ENCODE results near the gene SNX20.
A peak's percentile ranks its signal among the peaks of the same experiment; 100 is the strongest.

The SNX20 gene

DNA sequence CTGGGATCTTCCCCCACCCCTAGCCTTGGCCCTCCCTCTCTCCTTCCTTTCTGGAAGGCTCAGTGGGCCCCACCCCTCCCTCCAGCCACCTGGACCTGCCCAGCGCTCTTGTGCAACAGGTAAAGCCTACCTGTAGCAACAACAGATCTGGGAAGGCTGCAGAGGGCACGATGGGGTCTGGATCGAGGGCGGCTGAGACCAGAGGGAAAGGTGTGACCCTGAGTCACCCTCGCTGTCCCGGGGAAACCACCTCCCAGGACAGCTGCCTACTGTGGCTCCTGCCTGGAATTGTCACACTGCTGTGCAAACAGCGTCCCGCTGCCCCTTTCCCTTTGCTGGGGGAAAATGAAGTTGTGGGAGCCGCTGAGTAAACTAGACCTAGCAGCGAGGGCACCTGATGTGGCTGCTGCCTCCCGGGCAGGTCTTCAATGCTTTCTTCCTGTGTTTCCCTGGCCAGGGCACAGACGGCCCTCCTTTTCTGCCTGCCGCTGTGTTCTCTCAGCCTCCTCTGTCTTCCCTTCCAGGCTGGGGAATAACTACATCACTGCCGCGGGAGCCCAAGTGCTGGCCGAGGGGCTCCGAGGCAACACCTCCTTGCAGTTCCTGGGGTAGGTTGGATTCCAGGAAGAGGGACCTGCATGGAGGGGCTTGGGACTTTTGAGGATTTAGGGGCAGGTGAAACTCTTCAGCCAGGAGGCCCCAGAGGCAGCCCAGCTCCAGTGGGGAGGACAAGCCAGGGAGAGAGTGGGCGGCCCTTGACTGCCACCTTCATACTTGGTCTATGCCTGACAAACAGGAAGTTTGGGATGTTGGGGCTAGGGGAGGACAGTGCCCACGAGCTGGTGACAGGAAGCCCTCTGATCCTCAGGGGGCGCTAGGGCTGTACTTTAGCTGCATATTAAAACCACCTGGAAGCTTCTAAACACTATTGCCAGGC is 38.6 kb upstream of the SNX20 start:
- H3K9ac ChIP-seq (ENCODE audit: low read length) = no peak overlapping the region
- H2BK5ac ChIP-seq (ENCODE audit: low read length) = no peak overlapping the region
- H3K4me3 ChIP-seq (ENCODE audit: low read length) = no peak overlapping the region
- no peaks in the 10 kb centered on the region for H3K4me1 ChIP-seq (ENCODE audit: control insufficient read depth, low read depth, low read length)
- no CpG with 5 or more reads among the region's 20 CpGs for WGBS (ENCODE audit: extremely low coverage, insufficient coverage, low lambda C conversion rate)
- H4K5ac ChIP-seq (ENCODE audit: low read length) = no peak overlapping the region
- no peak overlapping the region for H3K18ac ChIP-seq (ENCODE audit: low read length)
- H3K36me3 ChIP-seq (ENCODE audit: control insufficient read depth, insufficient read depth, low read length) = no peaks in the 10 kb centered on the region
- peak overlapping the region; percentile 44 for H3K4ac ChIP-seq (ENCODE audit: low read depth, low read length)
- no peak overlapping the region for H4K8ac ChIP-seq (ENCODE audit: low read depth, low read length)
- H3K27ac ChIP-seq (ENCODE audit: low read depth, low read length) = no peak overlapping the region
- no peak overlapping the region for H2BK15ac ChIP-seq (replicated peaks; ENCODE audit: low read depth)
- H2BK120ac ChIP-seq (ENCODE audit: low read depth, low read length) = no peak overlapping the region
- no peaks in the 10 kb centered on the region for H3K79me1 ChIP-seq (ENCODE audit: low read length)
- H3K56ac ChIP-seq (ENCODE audit: low read length) = peak overlapping the region; percentile 9
- no peak overlapping the region for H3K23ac ChIP-seq (ENCODE audit: low read length)
- DNase-seq = peak; percentile 70
- H2AK5ac ChIP-seq (ENCODE audit: low read length) = no peak overlapping the region
- H3K4me2 ChIP-seq (ENCODE audit: low read length) = no peak overlapping the region
- no peaks in the 10 kb centered on the region for H3K27me3 ChIP-seq (ENCODE audit: insufficient read depth, low read length, poor library complexity)
- no peaks in the 10 kb centered on the region for H3K79me2 ChIP-seq (ENCODE audit: control insufficient read depth, insufficient read depth, low read length)

DNA sequence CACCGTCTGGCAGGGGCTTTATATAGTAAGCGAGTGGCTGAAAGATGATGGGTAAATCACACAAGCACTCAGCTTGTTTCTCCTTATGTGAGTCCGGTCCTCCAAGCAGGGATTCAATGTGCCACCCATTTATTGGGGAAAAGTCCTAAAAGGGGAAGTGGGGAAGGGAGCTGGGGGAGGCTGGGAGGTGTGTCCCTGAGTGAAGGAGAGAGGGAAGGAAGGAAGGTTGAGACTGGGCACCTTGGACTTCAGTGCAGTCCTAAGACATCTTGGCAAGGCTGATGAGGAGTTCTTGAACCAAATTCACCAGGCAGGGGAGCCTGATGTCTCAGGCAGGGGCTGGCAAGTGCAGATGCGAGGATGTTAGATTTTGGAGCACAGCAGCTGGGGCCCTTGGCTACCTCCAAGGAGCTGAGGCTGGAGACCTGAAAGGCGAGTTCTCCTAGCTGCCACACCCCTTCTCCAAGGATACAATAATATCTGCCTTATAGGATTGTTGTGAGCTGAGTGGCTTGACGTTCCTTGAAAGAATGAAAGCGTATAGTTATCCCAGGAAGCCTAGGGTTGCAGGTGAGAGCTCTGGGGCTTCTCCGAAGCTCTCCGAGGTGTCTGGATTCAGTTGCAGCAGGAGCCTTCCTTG is 37.8 kb upstream of the SNX20 start:
- no peak overlapping the region for H4K8ac ChIP-seq (ENCODE audit: low read depth, low read length)
- no peak overlapping the region for H3K9ac ChIP-seq (ENCODE audit: low read length)
- H3K4me3 ChIP-seq (ENCODE audit: low read length) = no peak overlapping the region
- H3K36me3 ChIP-seq (ENCODE audit: control insufficient read depth, insufficient read depth, low read length) = no peaks in the 10 kb centered on the region
- H3K79me2 ChIP-seq (ENCODE audit: control insufficient read depth, insufficient read depth, low read length) = no peaks in the 10 kb centered on the region
- H4K5ac ChIP-seq (ENCODE audit: low read length) = no peak overlapping the region
- DNase-seq = no peak
- no peak overlapping the region for H2BK5ac ChIP-seq (ENCODE audit: low read length)
- H3K18ac ChIP-seq (ENCODE audit: low read length) = no peak overlapping the region
- H3K4me2 ChIP-seq (ENCODE audit: low read length) = no peak overlapping the region
- no peak overlapping the region for H2BK15ac ChIP-seq (replicated peaks; ENCODE audit: low read depth)
- no peak overlapping the region for H3K27ac ChIP-seq (ENCODE audit: low read depth, low read length)
- no peak overlapping the region for H3K56ac ChIP-seq (ENCODE audit: low read length)
- no peaks in the 10 kb centered on the region for H3K79me1 ChIP-seq (ENCODE audit: low read length)
- no peak overlapping the region for H3K4ac ChIP-seq (ENCODE audit: low read depth, low read length)
- H2AK5ac ChIP-seq (ENCODE audit: low read length) = no peak overlapping the region
- no peaks in the 10 kb centered on the region for H3K4me1 ChIP-seq (ENCODE audit: control insufficient read depth, low read depth, low read length)
- WGBS (ENCODE audit: extremely low coverage, insufficient coverage, low lambda C conversion rate) = no CpG with 5 or more reads among the region's 9 CpGs
- no peak overlapping the region for H3K23ac ChIP-seq (ENCODE audit: low read length)
- no peaks in the 10 kb centered on the region for H3K27me3 ChIP-seq (ENCODE audit: insufficient read depth, low read length, poor library complexity)
- no peak overlapping the region for H2BK120ac ChIP-seq (ENCODE audit: low read depth, low read length)

DNA sequence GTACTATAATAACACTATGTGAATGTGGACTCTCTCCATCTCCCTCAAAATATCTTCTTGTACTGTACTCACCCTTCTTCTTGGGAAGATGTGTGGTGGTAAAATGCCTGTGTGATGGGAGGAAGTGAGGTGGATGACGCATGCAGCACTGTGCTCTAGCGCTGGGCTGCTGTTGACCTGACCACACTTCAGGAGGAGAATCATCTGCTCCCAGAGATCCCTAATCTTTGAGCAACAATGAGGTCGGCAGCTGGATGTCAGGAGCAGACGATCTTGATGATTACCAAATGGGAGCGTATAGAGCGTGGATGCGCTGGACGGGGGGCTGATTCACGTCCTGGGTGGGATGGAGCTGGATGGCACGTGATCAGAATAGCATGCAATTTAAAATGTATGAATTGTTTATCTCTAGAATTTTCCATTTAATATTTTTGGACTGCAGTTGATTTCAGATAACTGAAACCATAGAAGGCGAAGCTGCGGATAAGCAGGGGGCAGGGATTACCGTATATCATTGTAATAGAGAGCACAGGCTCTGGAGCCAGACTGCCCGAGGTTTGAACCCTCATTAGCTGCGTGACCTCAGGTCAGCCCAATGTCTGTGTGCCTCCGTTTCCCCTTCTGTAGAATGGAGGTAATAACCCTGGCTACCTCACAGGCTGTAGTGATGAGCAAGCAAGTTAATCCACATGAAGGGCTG is 37.1 kb upstream of the SNX20 start:
- no peak overlapping the region for H3K23ac ChIP-seq (ENCODE audit: low read length)
- H3K79me2 ChIP-seq (ENCODE audit: control insufficient read depth, insufficient read depth, low read length) = no peaks in the 10 kb centered on the region
- no CpG with 5 or more reads among the region's 16 CpGs for WGBS (ENCODE audit: extremely low coverage, insufficient coverage, low lambda C conversion rate)
- no peak overlapping the region for H3K4ac ChIP-seq (ENCODE audit: low read depth, low read length)
- no peak overlapping the region for H3K9ac ChIP-seq (ENCODE audit: low read length)
- no peak overlapping the region for H2BK120ac ChIP-seq (ENCODE audit: low read depth, low read length)
- no peaks in the 10 kb centered on the region for H3K27me3 ChIP-seq (ENCODE audit: insufficient read depth, low read length, poor library complexity)
- no peak overlapping the region for H4K8ac ChIP-seq (ENCODE audit: low read depth, low read length)
- H3K4me2 ChIP-seq (ENCODE audit: low read length) = no peak overlapping the region
- no peaks in the 10 kb centered on the region for H3K79me1 ChIP-seq (ENCODE audit: low read length)
- no peak overlapping the region for H2BK5ac ChIP-seq (ENCODE audit: low read length)
- H4K5ac ChIP-seq (ENCODE audit: low read length) = no peak overlapping the region
- H3K27ac ChIP-seq (ENCODE audit: low read depth, low read length) = no peak overlapping the region
- H3K4me1 ChIP-seq (ENCODE audit: control insufficient read depth, low read depth, low read length) = peaks cover 3% of the 10 kb centered on the region
- no peak overlapping the region for H3K4me3 ChIP-seq (ENCODE audit: low read length)
- H2BK15ac ChIP-seq (replicated peaks; ENCODE audit: low read depth) = no peak overlapping the region
- no peak overlapping the region for H3K56ac ChIP-seq (ENCODE audit: low read length)
- DNase-seq = no peak
- H3K18ac ChIP-seq (ENCODE audit: low read length) = no peak overlapping the region
- no peaks in the 10 kb centered on the region for H3K36me3 ChIP-seq (ENCODE audit: control insufficient read depth, insufficient read depth, low read length)
- no peak overlapping the region for H2AK5ac ChIP-seq (ENCODE audit: low read length)

DNA sequence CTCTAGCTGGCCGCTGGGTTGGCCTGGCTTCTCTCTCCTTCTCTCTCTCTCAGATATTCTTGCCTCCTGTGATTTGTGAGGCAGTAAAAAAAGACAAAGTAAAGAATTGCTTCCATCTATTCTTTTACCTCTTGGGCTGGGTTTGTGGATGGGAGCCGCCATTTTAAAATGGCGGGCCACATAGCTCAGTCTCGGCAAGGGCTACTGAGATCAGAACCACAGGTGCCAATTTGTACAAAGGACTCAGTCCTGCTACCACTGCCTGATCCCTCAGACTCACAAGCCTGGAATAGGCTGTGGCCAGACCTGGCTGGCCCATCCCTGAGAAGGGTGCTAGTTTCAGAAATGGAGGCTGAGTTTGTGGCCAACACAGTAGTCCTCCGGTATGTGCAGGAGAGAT is 36.4 kb upstream of the SNX20 start:
- no peaks in the 10 kb centered on the region for H3K36me3 ChIP-seq (ENCODE audit: control insufficient read depth, insufficient read depth, low read length)
- H4K8ac ChIP-seq (ENCODE audit: low read depth, low read length) = no peak overlapping the region
- H3K9ac ChIP-seq (ENCODE audit: low read length) = no peak overlapping the region
- H3K4ac ChIP-seq (ENCODE audit: low read depth, low read length) = no peak overlapping the region
- H3K23ac ChIP-seq (ENCODE audit: low read length) = no peak overlapping the region
- no peak overlapping the region for H2AK5ac ChIP-seq (ENCODE audit: low read length)
- no peak overlapping the region for H3K4me2 ChIP-seq (ENCODE audit: low read length)
- no peak overlapping the region for H3K27ac ChIP-seq (ENCODE audit: low read depth, low read length)
- no peak overlapping the region for H3K56ac ChIP-seq (ENCODE audit: low read length)
- H4K5ac ChIP-seq (ENCODE audit: low read length) = no peak overlapping the region
- H3K18ac ChIP-seq (ENCODE audit: low read length) = no peak overlapping the region
- H3K79me1 ChIP-seq (ENCODE audit: low read length) = no peaks in the 10 kb centered on the region
- H3K4me1 ChIP-seq (ENCODE audit: control insufficient read depth, low read depth, low read length) = peaks cover 6% of the 10 kb centered on the region
- H3K4me3 ChIP-seq (ENCODE audit: low read length) = no peak overlapping the region
- no peaks in the 10 kb centered on the region for H3K79me2 ChIP-seq (ENCODE audit: control insufficient read depth, insufficient read depth, low read length)
- H2BK120ac ChIP-seq (ENCODE audit: low read depth, low read length) = no peak overlapping the region
- no peak overlapping the region for H2BK5ac ChIP-seq (ENCODE audit: low read length)
- no peak for DNase-seq
- H2BK15ac ChIP-seq (replicated peaks; ENCODE audit: low read depth) = no peak overlapping the region
- H3K27me3 ChIP-seq (ENCODE audit: insufficient read depth, low read length, poor library complexity) = no peaks in the 10 kb centered on the region
- WGBS (ENCODE audit: extremely low coverage, insufficient coverage, low lambda C conversion rate) = no CpG with 5 or more reads among the region's 5 CpGs

DNA sequence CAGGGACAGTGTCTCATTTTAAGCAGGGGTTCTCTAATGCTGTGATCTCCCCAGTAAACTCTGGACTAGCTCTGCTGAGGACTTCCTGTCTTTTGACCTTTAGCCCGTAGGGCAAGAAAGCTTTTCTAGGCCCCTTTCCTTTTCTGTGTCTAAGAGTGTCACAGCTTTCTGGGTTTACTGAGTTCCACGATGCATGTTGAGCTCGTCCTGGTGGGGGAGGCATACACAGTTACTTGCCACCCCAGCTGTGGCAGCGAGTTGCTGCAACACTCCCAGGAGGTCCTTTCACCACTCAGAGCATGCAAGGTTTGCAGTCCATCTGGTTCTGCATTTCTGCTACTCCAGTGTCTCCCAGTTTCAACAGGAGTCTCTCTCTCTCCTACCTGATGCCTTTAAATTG is 36.0 kb upstream of the SNX20 start:
- Histone ChIP-seq H3K18ac (ENCODE audit: low read length) (no peak overlapping the region), H4K5ac (ENCODE audit: low read length) (no peak overlapping the region), H3K4me3 (ENCODE audit: low read length) (no peak overlapping the region), H2BK120ac (ENCODE audit: low read depth, low read length) (no peak overlapping the region), H4K8ac (ENCODE audit: low read depth, low read length) (no peak overlapping the region), H3K56ac (ENCODE audit: low read length) (no peak overlapping the region), H2BK15ac (replicated peaks; ENCODE audit: low read depth) (no peak overlapping the region), H2AK5ac (ENCODE audit: low read length) (no peak overlapping the region), H3K9ac (ENCODE audit: low read length) (no peak overlapping the region), H2BK5ac (ENCODE audit: low read length) (no peak overlapping the region), H3K4me1 (ENCODE audit: control insufficient read depth, low read depth, low read length) (peaks cover 8% of the 10 kb centered on the region), H3K4me2 (ENCODE audit: low read length) (no peak overlapping the region), H3K36me3 (ENCODE audit: control insufficient read depth, insufficient read depth, low read length) (no peaks in the 10 kb centered on the region), H3K27me3 (ENCODE audit: insufficient read depth, low read length, poor library complexity) (no peaks in the 10 kb centered on the region), H3K4ac (ENCODE audit: low read depth, low read length) (no peak overlapping the region), H3K79me2 (ENCODE audit: control insufficient read depth, insufficient read depth, low read length) (no peaks in the 10 kb centered on the region), H3K23ac (ENCODE audit: low read length) (no peak overlapping the region), H3K27ac (ENCODE audit: low read depth, low read length) (no peak overlapping the region), H3K79me1 (ENCODE audit: low read length) (no peaks in the 10 kb centered on the region)
- no CpG with 5 or more reads among the region's 4 CpGs for WGBS (ENCODE audit: extremely low coverage, insufficient coverage, low lambda C conversion rate)
- no peak for DNase-seq

Measured in mesendoderm (in vitro differentiated cells).